Adipocyte (in vitro differentiated cells): ENCODE results near the gene CSNK1A1L.

Source experiments
- DNase-seq: peaks from one replicate; pipeline ENCODE4 v3.0.0-alpha.2; 2015; ENCODE audit warnings: low read depth
- H3K27me3 ChIP-seq: replicated peaks from 2 replicates; pipeline ENCODE4 v1.7.0; 2013; ENCODE audit warnings: mild to moderate bottlenecking, low read length, moderate library complexity; ENCODE audit not compliant: control insufficient read depth, insufficient read depth
- H3K36me3 ChIP-seq: 2 replicates; pipeline ENCODE4 v1.7.0; 2013; ENCODE audit warnings: low read length, mild to moderate bottlenecking, moderate library complexity; ENCODE audit not compliant: control insufficient read depth, insufficient read depth, severe bottlenecking
- H3K4me1 ChIP-seq: 2 replicates; pipeline ENCODE4 v1.7.0; 2013; ENCODE audit warnings: mild to moderate bottlenecking, low read length, moderate library complexity; ENCODE audit not compliant: control insufficient read depth, insufficient read depth
- H3K4me3 ChIP-seq: 2 replicates; pipeline ENCODE4 v1.7.0; 2013; ENCODE audit warnings: mild to moderate bottlenecking, low read length, moderate library complexity
- H3K9ac ChIP-seq: 2 replicates; pipeline ENCODE4 v1.7.0; 2013; ENCODE audit warnings: mild to moderate bottlenecking, low read length, moderate library complexity
- H3K9me3 ChIP-seq: 2 replicates; pipeline ENCODE4 v1.7.0; 2013; ENCODE audit warnings: mild to moderate bottlenecking, low read length, moderate library complexity; ENCODE audit not compliant: control insufficient read depth

CSNK1A1L gene

DNA sequence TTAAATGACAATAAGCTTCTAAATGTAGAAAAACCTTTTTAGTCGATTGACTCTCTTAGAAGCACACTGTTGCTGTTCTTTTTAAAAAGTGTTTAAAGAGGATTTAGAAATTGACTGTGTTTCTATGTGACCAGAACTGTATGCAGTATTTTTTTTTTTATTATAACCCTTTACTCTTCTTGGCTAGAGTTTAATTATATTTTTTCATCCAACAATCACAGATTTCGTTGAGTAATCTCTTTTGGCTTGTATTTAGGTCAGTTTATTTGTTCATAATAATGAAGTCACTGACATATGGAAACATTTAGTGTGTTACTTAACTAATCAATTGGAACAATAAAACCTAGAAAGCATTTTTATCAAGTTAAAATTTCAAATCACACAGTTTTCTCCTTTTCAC is 19.9 kb downstream of the CSNK1A1L start:
- DNase-seq: no peak
- no peaks in the 10 kb centered on the region for H3K9me3 ChIP-seq
- H3K36me3 ChIP-seq: no peaks in the 10 kb centered on the region
- no peaks in the 10 kb centered on the region for H3K27me3 ChIP-seq
- H3K4me3 ChIP-seq: peak overlapping the region; percentile 23
- H3K4me1 ChIP-seq: peaks cover 12% of the 10 kb centered on the region
- peak overlapping the region; percentile 60 for H3K9ac ChIP-seq

DNA sequence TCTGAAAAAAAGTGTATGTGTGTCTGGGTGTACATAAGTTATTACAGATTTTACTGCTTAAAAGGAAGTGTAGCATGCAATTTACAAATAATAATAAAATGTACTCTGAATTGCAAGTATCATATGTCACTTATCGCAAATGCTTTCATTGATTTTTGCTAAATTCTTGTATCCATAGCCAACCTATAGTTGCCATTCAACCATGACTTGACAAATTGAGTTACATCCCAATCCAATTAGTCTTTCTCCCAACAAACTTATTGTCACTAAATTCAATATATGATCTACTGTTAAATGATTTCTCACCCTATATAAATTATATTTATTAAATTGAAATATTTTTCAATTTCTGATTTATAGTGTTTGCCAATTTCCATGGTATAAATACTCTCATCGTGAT is 28.6 kb downstream of the CSNK1A1L start:
- no peak for DNase-seq

DNA sequence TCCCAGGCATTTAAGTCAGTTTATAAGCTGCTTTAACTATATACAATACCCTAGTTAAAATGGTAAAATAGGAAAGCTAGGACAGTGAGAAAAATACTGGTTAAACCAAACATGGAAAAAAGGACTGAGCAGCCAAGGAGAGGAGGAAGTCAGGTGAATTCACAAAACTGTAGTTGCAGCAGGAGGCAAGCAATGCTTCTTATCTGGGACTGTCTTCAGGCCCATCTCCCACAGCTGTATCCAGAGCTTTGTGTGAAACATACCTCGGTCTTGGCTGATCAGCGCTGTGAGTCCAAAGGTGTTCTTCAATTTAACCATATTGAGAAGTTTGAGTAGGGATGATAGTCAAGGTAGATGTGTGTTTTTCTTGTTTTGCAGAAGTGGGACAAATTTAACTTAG is 30.3 kb downstream of the CSNK1A1L start:
- H3K27me3 ChIP-seq: no peaks in the 10 kb centered on the region
- peaks cover 19% of the 10 kb centered on the region for H3K4me1 ChIP-seq
- no peak overlapping the region for H3K4me3 ChIP-seq
- no peak overlapping the region for H3K9ac ChIP-seq
- H3K36me3 ChIP-seq: no peaks in the 10 kb centered on the region
- DNase-seq: no peak
- no peaks in the 10 kb centered on the region for H3K9me3 ChIP-seq

More for the DNA sequence above, 28.6 kb downstream of the CSNK1A1L start:
- Histone ChIP-seq H3K9ac (no peak overlapping the region), H3K4me1 (peaks cover 7% of the 10 kb centered on the region), H3K4me3 (no peak overlapping the region), H3K36me3 (no peaks in the 10 kb centered on the region), H3K27me3 (no peaks in the 10 kb centered on the region), H3K9me3 (no peaks in the 10 kb centered on the region)

DNA sequence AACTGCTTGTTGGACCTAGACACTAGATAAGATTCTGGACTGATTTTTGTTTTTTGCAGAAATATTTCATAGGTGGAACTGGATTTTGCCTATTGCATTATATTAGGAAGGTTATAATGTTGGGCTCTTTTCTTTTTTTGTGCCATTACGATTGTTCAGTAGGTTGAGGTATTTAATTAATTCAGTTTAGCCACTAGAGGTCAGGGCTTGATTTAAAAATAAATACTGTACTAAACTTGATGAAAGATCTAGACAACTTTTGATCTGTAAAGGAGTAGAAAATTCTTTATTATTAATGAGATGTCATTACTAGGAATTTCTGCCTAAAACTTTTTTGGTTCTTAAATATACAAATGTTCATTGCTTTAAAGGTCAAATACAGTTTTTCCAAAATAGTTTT is 30.8 kb downstream of the CSNK1A1L start:
- H3K9ac ChIP-seq: no peak overlapping the region
- H3K36me3 ChIP-seq: no peaks in the 10 kb centered on the region
- H3K4me3 ChIP-seq: no peak overlapping the region
- DNase-seq: peak; percentile 68
- H3K4me1 ChIP-seq: peaks cover 19% of the 10 kb centered on the region
- H3K9me3 ChIP-seq: no peaks in the 10 kb centered on the region
- H3K27me3 ChIP-seq: no peaks in the 10 kb centered on the region

DNA sequence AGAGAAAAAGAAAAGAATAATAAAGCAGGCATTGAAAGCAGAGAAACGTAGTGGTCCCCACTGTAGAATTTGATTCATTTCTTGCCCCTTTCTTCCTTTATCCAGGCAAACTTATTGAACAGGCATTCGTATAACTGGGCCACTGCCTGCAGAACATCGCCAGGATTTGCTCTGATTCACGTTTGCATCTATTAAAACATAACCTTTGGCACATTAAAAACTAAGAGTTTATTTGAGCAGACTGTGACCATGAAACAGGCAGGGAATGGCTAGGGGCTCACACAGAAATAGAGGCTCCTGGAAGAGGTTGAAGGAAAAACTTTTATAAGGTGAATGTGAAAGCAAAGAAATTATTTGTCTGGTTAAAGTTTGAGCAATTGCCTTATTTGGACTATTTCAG is 33.4 kb downstream of the CSNK1A1L start:
- Histone ChIP-seq H3K9ac (no peak overlapping the region), H3K36me3 (no peaks in the 10 kb centered on the region), H3K9me3 (no peaks in the 10 kb centered on the region), H3K4me3 (no peak overlapping the region), H3K27me3 (no peaks in the 10 kb centered on the region), H3K4me1 (peaks cover 19% of the 10 kb centered on the region)
- DNase-seq: no peak

DNA sequence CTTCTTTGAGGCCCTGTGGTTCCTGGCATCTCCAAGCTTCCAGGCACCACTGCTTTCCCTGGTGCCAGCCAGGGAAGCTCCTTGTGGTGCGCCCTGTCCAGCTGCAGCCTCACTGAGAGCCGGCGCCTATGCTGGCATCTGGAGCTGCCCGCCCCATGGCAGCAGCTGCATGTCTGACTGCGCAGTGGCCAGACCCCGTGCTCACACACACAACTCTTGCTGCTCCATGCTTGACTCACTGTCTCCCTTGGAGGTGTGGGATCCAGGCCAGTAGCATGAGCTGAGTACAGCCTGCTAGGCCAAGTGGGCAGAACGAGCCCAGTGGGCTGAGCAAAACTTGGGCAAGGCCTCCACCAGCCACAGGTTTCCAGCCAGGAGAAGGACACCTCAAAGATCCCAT is 34.5 kb downstream of the CSNK1A1L start:
- DNase-seq: no peak
- Histone ChIP-seq H3K36me3 (no peaks in the 10 kb centered on the region), H3K4me1 (peaks cover 19% of the 10 kb centered on the region), H3K9ac (no peak overlapping the region), H3K9me3 (no peaks in the 10 kb centered on the region), H3K27me3 (no peaks in the 10 kb centered on the region), H3K4me3 (no peak overlapping the region)

DNA sequence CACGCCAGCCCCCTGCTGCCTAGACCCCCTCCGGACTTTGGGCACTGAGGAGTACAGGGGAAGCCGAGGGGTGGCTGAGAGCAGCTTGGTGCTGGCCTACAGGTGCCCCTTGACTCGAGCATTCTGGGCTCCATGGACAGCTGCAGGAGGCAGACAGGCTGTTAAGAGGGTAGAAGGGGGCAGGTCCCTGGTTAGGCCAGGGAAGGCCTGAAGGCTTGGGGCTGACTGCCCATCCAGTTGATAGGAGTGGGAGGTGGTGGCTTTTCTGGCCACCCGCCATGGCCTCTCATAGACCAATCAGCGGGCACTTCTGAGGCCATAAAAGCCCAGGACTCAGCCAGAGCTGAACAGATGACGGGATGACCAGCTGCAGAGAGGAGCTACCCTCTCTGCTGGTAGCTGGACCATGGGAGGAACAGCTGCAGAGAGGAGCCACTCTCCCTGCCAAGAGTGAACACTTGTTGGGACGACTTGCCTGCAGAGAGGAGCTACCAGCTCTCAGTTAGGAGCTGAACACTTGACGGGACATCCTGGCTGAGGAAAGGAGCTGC is 35.2 kb downstream of the CSNK1A1L start:
- DNase-seq: no peak
- Histone ChIP-seq H3K4me3 (no peak overlapping the region), H3K36me3 (no peaks in the 10 kb centered on the region), H3K27me3 (no peaks in the 10 kb centered on the region), H3K4me1 (peaks cover 19% of the 10 kb centered on the region), H3K9me3 (no peaks in the 10 kb centered on the region), H3K9ac (no peak overlapping the region)

DNA sequence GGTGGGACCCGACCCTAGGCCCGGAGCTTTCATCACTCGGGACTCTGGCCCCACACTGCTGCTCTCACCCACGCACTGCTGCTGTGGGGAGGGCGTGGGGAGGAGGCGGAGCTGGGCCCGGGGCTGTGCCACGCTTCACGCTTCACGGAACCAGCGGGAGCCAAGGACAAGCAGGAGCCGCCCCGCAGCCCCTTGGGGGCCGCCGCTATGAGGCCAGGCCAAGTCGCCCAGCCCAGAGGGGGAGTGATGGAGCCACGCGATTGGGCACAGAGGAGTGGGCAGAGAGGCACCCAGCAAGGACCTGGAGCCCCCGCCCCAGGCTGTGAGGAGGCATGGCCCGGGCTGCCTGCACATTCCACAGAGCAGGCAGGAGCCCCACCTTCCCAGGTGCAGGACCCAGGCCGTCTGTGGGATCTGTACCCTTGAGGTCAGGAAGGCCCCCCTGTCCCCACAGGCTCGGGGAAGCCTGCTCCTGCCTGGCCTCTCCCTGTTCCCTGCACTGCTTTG is 35.8 kb downstream of the CSNK1A1L start:
- Histone ChIP-seq H3K9me3 (no peaks in the 10 kb centered on the region), H3K9ac (no peak overlapping the region), H3K36me3 (no peaks in the 10 kb centered on the region), H3K27me3 (no peaks in the 10 kb centered on the region), H3K4me1 (peaks cover 19% of the 10 kb centered on the region), H3K4me3 (no peak overlapping the region)
- no peak for DNase-seq

DNA sequence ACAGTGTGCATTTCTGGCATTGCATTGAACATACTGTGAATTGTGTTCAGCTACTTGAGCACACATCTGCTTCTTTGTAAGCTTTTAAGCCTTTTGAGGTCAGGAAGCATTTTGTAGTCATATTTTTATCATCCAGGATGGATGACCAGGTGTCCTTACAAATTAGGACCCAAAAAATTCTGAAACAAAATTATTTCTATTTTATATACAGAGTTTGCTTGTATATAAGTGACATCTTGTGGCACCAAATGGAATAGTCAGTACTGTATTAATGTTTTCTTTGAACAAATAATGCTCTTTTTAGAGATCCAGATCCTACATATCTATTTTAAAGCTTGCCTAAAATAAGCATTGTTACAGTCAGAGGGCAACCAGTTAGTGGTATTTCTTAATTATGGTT is 36.5 kb downstream of the CSNK1A1L start:
- H3K9me3 ChIP-seq: no peaks in the 10 kb centered on the region
- H3K27me3 ChIP-seq: no peaks in the 10 kb centered on the region
- H3K4me3 ChIP-seq: no peak overlapping the region
- peaks cover 19% of the 10 kb centered on the region for H3K4me1 ChIP-seq
- DNase-seq: peak; percentile 60
- no peaks in the 10 kb centered on the region for H3K36me3 ChIP-seq
- H3K9ac ChIP-seq: no peak overlapping the region

DNA sequence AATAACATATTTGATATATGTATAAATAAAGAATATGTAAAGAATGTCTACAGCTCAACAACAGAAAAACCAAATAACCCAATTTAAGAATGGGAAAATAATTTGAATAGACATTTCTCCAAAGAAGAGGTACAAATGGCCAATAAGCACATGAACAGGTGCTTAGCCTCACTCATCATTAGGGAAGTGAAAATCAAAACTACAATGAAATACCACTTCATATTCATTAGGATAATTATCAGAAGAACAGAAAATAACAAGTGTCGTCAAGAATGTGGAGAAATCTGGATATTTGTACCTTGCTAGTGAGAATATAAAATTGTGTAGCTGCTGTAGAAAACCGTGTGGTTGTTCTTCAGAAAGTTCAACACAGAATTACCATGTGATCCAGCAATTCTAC is 37.6 kb downstream of the CSNK1A1L start:
- Histone ChIP-seq H3K36me3 (no peaks in the 10 kb centered on the region), H3K9ac (no peak overlapping the region), H3K9me3 (no peaks in the 10 kb centered on the region), H3K4me1 (peaks cover 19% of the 10 kb centered on the region), H3K4me3 (no peak overlapping the region), H3K27me3 (no peaks in the 10 kb centered on the region)
- DNase-seq: no peak

DNA sequence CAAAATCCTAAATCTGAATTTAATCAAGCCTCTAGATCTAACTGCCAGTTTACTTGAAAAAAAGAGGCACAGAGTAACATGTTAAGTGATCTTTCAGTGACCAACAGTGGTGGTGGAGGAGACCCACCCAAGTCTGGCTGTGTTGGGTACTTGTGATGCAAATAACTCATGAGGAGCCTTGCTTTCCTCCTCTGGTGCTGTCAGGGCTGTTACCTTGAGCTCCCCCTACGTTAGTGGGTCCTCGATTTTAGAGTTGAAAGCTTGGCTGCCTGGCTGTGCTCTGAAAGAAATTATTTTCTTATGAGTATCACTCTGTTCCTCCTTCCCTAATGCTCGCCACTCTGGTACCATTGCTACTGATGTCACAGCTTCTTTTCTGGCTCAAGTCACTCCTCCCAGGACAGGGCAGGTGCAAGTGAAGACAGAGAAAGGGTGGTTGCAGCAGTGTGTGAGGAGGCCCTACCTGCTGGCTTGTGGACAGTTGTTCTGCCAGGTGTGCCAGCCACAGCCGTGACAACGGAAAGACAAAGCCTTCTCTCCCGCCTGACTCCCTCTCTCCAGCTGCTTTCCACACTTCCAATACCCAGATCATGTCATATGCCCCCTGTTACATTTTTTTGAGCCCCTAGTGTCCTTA is 39.5 kb downstream of the CSNK1A1L start:
- peaks cover 5% of the 10 kb centered on the region for H3K4me1 ChIP-seq
- no peaks in the 10 kb centered on the region for H3K27me3 ChIP-seq
- no peak overlapping the region for H3K9ac ChIP-seq
- H3K36me3 ChIP-seq: no peaks in the 10 kb centered on the region
- no peaks in the 10 kb centered on the region for H3K9me3 ChIP-seq
- H3K4me3 ChIP-seq: no peak overlapping the region
- DNase-seq: no peak

DNA sequence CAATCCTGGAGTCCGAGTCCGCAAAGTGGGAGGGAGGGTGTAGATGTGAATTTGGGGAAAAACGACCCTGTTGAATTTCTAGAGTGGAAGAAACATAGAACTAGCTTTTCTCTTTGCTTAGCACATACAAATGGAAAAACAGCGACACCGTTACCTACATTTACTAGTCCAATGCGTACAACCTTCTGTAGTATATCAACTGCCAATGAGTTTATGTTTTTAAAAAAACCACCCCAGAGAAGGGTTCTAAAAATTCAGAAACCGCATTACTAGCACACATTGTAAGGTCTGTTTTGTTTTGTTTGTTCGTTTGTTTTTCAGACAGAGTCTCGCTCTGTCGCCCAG is 45.6 kb downstream of the CSNK1A1L start:
- Histone ChIP-seq H3K4me1 (peaks cover 11% of the 10 kb centered on the region), H3K4me3 (peak overlapping the region; percentile 92), H3K36me3 (peaks cover 4% of the 10 kb centered on the region), H3K9me3 (no peaks in the 10 kb centered on the region), H3K27me3 (no peaks in the 10 kb centered on the region), H3K9ac (peak overlapping the region; percentile 85)
- no peak for DNase-seq
